Stimulated activated CD4-positive, alpha-beta T cell treated with anti-CD3 and anti-CD28 coated beads, Interleukin-1b, Interleukin-23, amount 100 ng/mL, for 1 hour (primary cell): Measurements from ENCODE around the gene MAP3K5.

Experiments
- DNase-seq, 2 donors: peaks; one replicate each; pipeline ENCODE4 v3.0.0-alpha.2; 2020; ENCODE audit warnings: low read depth in 2 of 2

Gene MAP3K5

DNA sequence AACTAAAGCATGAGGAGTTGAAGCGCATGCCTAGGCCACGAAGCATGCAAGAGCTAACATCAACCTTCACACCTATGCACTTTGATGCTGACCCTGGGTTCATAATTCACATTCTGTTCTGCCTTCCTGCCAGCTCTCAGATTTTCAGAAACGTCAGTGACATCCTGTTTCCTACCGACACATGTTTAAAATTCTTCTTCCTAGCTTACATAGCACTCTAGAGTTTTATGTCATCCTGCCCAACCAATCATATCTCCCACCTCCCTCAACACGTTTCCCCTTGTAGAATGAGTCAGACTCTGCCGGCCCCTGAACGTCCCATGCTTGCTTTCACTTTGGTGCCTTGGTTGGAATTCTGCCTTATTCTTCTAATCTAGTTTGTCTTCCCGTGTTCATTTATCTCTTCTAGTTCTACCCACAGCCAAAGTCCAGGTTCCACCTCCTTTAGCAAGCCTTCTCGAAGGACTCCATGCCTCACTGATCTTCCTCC lies 144.9 kb downstream of the MAP3K5 start:
- no peak for DNase-seq

DNA sequence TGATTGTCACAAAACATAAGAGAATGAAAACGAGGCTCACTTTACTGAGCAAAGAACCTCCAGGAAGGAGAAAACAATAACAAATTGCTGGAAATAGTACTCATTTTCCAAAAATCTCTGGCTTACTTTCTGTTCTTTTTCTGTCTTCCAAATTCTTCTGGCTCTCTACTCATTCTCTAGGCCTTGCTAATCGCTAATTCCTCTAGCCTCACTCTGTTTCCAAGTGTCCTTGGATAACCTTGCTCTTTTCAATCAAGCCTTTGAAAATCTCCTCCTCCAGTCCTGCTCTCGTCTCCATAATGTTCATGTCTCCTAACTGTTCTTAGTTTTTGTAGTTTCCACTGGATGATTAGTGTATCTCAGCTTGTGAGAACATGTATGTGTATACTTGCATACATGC lies 145.9 kb downstream of the MAP3K5 start:
- DNase-seq = no peak

DNA sequence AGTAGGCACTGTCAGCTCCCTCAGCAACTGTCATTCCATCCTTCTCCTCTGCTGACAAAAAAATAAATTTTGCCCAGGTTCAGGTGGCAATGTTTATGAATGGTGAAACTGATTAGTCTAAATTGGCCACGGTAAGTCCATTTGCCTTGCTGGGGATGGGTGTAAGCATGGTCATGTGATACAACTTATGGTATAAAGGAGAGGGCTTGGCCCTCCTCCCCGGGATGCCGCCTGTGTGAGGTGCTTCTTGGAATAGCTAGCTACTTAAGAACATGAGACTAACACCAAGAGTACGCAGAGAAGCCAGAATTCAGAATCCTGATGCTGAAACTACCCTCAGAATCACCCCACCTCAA lies 147.7 kb downstream of the MAP3K5 start:
- DNase-seq = no peak

DNA sequence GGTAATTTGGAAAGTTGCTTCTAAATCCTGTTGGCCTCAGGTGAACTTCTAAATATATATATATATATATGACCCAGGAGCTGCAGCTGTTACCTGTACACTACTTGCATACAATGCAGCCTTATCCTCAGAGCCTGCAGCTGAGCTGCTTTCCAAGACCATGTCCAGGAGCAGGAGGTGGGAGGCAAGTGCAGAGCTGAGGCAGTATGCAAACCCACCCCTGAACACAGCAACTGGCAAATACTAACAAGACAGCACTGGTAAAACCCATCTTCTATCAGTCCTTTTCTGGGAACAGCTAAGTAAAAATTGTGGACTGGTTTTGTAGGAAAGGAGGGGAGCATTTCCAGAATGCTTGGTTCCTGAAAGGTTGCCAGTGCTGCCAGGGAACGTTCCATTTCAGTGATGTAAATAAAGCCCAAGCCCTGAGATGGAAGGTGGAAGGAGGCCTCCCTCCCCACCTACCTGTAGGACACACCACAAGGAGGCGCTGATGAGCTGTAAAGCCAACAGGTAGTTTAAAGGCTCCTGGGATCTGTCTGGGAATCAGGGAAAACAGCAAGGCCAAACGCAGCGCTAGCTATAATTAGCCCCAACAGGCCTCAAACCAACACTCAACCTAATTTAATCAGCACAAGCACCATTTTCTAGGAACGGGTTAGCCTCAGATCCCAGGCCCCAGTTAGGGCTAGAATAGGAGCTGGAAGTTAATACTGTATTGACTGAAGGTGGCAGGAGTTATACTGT lies 148.3 kb downstream of the MAP3K5 start:
- DNase-seq = peak; percentile 53 to 74

DNA sequence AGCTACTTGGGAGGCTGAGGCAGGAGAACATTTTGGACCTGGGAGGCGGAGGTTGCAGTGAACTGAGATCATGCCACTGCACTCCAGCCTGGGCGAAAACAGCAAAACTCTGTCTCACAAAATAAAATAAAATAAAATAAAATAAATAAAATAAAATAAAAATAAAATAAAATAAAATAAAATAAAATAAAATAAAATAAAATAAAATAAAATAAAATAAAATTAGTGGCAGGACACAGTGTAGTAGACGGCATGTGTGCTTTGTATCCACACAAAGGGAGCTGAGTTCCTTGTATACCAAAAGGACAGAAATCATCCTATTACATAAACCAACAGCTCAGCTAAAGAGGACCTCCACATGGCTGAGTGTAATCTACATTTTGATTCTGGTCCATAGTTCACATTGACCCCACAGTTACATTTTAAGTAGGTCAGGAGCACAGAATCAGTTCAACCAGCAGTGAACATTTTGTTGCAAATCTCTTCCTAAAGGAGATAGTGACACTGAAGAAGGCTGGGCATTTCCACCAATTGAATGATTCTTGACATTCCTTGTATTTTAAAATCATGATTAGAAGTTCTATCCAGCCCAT lies 150.3 kb downstream of the MAP3K5 start:
- DNase-seq = no peak

DNA sequence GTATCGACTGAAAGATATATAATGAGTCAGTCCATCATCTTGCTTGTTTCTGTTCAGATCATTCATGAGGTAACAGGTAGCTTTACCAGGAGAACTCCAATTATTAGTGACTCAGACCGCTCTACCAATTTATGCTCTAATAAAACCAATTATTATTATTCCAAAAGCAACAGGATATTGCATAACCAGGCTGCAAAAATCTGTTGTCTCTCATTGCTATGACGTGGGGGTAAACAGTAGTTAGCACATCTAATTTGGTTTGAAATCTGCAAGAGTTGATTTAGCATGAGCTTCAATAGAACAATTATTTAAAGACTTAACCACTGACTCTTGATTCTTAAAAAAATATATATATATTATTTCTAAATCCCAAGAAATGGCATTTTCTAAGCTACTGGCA lies 151.1 kb downstream of the MAP3K5 start:
- DNase-seq = no peak

DNA sequence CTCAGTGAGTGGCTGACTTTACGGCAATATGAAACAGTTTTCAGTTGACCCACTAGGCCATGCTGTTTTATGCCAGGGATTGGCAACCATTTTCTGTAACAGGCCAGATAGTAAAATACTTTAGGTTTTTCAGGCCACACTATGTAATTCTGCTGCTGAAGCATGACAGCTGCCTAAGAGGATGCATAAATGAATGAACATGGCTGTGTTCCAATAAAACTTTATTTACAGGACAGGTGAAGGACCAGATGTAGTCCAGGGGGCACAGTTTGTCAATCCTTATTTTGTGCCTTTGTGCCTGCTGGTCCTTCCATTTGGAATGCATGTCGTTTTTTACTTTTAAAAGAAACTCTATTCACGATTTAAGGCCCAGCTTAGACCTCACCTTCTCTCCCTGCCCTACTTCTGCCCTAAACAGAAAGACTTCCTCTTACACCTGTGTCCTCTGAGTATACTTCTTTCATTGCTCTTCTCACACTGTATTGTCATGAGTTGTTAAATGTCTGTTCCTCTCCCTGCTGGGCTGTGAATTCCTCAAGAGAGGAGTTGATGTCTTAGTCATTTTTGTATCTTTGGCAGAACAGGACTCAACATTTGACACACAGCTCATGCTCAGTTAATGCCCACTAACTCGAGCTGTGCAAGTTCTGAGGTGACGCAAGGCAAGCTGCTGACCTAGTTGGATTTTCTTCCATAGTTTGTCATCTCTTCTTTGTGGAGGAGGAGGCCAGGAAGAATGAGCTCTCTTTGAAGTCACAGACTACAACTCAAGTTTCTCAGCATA lies 152.0 kb downstream of the MAP3K5 start:
- no peak for DNase-seq

DNA sequence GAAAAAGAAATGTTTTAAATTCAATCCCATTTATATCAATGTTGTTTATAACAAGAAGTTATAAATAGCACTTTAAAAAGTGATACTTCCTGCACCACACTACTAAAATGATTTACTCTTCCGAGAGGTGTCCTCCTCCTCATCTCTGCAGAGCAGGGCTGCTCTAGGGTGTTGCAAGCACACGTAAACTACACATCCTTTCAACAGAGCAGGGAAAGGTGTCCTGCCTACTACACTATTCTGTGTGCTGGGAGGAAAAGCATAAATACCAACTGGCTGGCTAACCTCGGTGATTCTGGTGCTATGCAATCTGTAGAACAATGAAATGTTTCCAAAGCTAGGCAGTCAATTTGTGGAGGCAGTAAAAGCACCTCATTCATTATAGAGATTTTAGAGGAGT lies 152.6 kb downstream of the MAP3K5 start:
- no peak for DNase-seq

DNA sequence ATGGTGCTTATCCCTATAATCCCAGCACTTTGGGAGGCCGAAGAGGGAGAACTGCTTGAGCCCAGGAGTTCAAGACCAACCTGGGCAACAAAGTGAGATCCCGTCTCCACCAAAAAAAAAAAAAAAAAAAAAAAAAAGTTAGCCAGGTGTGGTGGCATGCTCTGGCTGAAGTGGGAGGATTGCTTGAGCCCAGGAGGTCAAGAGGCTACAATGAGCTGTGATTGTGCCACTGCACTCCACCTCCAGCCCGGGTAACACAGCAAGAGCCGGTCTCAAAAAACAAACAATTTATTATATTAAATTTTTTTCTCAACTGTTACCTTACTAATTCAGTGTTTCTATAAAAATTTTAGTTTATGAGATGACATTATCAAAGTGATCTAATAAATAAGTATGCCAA lies 156.7 kb downstream of the MAP3K5 start:
- no peak for DNase-seq

DNA sequence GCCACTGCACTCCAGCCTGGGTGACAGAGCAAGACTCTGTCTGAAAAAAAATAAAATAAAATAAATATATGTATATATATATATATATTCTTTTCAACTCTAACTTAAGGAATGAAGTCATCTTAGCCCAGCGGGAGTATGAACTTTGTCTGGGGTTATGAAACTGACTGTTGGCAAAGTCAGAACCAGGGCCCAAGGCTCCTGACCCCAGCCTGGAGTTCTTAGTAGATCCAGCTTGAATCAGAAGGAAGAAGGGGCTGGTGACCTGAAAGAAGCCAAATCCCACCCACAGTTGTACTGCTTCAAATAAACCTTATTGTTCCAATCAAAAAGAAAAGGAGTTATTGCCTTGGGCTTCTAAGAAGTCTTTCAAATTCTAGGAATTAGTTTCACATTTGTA lies 158.9 kb downstream of the MAP3K5 start:
- no peak for DNase-seq

DNA sequence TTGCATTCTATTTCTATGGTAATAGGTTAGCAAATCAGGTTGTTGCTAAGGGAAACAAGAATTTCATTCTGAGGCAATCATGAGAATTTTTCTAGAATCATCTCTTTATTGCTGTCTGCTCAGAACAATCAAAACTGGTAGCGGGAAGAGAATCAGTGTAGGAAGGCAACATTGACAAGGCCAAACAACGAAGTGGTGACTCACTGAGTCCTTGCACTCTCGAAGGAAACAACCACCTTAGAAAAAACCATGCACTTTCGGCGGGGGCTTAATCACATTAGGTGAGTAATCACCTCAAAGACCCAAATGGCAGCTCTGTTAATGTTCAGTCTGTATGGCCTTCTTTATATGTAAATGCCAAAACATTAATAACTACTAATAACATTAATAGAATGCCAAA lies 163.3 kb downstream of the MAP3K5 start:
- DNase-seq = no peak

DNA sequence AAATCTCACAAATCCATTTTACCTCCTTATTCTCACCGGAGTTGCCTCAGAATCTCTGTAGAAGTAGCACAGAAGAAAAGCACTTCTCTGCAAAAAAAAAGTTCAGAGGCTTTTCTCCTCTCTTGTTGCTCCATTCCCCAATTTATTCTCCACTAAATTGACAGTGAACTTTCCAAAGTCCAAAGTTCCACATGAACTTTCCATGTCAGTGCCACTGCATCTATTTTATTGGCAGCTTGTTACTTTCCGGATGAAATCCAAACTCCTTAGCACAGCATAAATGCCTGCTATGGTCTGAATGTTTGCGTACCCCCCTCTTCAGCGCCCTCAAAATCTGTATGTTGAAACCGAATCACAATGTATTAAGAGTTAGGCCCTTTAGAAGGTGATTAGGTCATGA lies 165.1 kb downstream of the MAP3K5 start:
- no peak for DNase-seq

DNA sequence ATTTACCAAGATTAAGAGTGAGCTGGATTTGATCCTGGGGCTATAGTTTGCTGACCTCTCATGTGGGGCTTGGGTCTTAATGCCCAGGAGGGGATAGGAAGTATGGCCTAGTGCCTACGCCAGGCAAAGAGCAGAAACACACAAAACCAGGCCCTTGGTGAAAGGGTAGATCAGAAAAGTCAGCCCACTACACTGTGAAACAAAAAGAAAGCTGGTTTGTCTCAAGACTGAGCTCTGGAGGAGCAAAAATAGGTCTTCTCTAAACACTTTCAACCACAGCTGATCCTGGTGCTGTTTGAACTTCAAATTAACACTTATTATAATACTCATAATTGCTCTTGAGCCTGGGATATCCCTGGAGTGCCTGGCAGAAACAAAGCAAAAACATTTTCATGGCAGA lies 167.0 kb downstream of the MAP3K5 start:
- no peak for DNase-seq

DNA sequence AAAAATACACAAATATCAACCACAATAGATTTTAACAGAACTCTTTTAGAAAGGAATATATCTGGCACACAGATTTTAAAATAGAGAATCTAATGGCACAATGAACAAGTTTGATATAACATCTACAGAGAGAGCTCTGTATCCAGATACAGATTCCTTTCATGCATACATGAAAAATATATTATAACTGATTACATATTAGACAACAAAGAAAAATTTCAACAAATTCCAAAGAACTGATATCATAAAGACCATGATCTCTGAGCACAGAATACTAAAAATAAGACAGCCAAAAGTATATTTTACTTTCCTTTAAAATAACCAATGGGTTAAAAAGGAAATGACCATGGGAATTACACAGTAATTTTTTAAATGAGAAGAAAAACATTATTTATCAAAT lies 167.9 kb downstream of the MAP3K5 start:
- no peak for DNase-seq

DNA sequence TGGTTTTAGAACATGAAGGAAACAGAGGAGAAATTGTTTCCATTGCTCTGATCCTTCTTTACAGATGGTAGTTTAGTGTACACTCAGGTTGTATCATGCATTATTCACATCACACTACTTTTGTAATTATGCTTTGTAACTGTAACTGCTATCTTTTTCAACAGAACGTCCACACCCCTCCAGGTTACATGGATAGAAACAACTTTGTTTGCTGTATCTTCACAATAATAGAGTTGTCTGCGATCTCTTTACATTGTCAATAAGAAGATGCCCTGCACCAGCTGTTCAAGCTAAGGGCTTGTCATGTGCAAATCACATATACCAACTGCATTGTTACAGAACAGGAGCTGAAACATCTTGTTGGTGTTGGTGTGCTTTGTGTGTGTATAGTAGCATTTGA lies 174.2 kb downstream of the MAP3K5 start:
- DNase-seq = no peak

DNA sequence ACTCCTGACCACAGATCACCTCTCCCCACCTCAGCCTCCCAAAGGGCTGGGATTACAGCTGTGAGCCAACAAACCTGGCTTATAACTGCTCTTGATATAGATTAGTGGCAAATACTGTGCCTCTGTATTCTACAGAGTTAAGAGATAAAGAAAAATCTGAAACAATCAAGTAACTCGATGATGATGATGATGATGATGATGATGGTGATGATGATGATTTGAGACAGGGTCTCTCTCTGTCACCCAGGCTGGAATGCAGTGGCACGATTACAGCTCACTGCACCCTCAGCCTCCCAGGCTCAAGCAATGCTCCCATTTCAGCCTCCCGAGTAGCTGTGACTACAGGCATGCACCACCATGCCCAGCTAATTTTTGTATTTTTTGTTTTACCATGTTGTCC lies 175.8 kb downstream of the MAP3K5 start:
- DNase-seq = no peak

DNA sequence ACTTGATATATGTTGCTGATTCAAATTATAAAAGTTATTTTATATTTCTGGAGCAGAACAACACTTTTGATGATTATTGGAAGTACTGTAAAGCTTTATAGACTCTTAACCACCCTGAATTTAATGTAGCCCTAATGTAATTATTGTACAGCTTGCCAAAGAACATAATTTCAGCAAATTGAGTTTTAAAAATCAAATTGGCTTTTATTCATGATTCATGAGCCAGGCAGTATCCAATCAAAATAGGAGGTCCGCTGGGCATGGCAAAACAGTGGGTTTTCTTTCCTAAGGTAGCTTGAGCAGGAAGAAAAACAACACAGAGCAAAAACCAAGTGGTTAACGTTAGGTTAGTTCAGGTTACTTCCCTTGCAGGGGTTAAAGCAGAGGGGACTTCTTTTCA lies 177.3 kb downstream of the MAP3K5 start:
- no peak for DNase-seq

DNA sequence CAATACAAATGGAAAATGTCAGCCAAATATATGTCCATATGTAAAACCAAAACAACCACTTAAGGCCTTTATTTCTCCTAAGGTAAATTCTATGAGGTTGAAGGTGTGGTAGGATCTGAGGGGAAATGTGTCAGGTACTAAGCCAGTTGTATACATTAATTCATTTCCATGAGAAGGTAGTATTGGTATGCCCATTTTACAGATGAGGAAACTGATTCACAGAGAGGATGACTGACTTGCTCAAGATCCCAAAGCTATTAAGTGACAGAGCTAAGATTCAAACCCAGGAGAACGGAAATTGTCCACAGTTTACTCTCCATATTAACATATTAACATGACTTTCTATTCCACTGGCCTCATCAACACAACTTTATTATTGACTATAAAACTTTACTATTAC lies 177.9 kb downstream of the MAP3K5 start:
- DNase-seq = no peak

DNA sequence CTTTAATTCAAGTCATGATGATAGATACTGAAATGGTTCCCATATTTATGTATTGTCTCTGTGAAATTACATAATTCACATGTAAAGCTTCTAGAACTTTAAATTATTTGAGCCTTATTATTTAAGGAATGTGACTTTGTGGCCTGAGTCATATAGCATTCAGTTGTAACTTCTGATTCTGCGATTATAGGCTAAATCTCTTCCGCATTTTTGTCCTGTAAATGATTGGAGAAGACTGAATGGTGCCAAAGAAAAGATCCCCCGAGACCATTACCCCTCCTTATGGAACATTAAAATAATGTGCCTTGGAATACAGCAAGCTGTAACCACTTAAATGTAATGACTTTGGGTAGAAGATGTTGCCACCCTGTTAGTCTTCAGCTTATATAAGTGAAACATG lies 178.8 kb downstream of the MAP3K5 start:
- no peak for DNase-seq

DNA sequence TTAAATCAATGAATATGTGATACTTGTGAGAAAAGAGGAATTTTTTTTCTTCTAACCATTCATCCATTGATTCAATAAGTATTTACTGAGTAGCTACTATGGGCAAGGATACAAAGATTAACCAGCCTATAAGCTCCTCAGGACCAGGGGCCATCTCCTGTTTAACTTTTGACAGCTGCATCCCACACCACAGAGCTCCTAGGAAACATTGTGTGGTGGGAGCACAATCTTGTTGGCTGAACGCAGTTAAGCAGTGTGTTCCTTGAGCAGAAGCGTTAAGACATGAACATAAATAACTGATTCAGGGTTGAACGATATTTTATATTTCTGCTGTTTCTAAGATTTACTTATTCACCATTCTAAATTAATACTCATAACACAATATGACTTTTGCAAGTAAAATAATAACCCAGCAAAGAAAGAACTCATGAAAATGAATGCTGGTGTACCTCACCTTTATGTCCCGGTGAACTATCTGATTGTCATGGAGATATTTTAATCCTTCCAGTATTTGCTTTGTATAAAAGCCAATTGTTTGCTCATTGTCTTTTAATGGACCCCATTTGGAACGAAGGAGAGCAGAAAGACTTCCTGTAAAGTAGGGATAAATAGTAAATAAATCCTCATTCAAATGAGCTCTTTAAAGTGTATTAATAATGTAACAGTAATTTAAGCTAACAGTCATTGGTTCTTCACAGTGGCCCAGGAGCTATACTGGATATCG lies 179.4 kb downstream of the MAP3K5 start:
- DNase-seq = no peak

DNA sequence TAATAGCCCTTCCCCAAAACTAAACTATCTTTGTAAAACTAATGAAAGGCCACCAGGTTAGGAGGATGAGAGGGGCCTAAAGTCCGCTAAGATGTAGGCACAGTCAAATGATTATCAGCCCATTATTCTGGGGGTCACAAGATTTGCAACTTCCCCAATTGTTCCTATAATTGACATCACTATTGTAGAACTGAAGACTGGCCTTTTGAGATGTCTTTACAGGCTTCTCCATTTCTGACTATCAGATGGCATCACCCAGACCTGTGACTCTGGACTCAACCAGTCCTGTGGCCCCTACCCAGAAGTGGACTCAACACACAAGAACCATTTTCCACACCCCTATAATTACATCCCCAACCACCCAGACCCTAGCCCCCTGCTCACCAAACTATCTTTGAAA lies 180.5 kb downstream of the MAP3K5 start:
- DNase-seq = no peak

DNA sequence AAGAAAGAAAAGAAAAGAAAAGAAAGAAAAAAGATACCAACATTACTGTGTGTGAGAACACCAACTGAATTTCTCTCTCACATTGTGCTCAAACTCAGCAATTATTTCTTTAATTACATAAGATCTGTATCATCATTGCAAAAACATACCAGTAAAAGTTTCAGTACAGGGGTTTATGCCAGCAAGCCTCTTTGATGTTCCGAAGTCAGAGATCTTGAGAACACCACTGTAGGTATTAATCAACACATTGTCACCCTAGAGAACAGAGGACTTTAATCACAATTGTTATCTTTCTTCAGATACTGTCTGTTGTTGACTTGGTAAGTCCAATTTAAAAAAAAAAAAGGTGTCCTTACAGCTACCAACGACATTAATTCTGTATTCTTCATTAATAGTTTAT lies 181.1 kb downstream of the MAP3K5 start:
- no peak for DNase-seq
